ENCODE results near the gene GPALPP1.
"Not testable (repeated sequence)": the region's sequence is repeated elsewhere in the genome, so short reads cannot be mapped to it uniquely, and the experiment has no call there.

GPALPP1 gene

GRCh38 chr13:45007225-45007624 lies 17.9 kb downstream of the GPALPP1 start:
- DNase-seq = no peak

DNA sequence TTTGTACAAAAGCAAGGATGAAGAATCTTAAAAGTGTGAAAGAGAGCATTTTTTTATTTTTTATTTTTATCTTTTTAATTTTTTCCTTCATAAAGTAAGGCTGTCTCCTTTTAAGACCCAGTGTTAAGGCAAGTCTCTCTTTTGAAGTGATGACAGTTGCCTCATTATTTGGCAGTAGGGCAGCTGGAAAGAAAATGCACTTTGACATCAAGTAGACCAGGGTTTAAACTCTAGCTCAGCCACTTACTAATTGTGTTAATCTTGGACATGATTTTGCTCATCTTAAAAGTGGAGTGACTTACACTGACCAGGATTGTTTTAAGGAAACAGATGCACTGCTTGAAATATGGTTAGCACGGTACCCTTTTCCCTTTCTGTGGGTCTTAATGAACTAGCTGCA lies 18.5 kb downstream of the GPALPP1 start:
- no peak for DNase-seq

DNA sequence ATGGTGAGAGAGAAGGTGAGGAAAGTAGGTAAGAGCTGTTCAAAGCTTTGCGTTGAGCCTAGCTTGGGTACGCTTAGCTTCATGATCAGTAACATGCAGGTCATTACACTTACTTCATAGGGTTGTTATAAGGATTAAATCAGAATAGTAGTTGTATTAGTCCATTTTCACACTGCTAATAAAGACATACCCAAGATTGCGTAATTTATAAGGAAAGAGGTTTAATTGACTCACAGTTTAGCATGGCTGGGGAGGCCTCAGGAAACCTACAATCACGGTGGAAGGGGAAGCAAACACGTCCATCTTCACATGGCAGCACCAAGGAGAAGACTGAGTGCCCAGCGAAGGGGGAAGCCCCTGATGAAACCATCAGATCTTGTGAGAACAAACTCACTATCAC lies 21.9 kb downstream of the GPALPP1 start:
- no peak for DNase-seq

DNA sequence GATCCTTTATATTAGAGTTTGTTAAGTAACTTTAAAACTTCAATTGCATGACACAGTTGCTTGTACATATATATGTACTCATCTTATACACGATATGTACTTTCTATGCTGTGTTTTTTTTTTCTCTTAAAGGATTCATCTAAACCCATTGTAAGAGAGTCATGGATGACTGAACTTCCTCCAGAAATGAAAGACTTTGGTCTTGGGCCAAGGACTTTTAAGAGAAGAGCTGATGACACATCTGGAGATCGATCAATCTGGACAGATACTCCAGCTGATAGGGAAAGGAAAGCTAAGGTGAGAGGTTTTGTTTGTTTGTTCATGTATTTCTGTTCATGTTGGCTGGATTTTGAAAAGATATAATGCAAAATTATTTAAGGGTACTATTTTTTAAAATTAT lies 26.0 kb downstream of the GPALPP1 start:
- peak; percentile 1 for DNase-seq

DNA sequence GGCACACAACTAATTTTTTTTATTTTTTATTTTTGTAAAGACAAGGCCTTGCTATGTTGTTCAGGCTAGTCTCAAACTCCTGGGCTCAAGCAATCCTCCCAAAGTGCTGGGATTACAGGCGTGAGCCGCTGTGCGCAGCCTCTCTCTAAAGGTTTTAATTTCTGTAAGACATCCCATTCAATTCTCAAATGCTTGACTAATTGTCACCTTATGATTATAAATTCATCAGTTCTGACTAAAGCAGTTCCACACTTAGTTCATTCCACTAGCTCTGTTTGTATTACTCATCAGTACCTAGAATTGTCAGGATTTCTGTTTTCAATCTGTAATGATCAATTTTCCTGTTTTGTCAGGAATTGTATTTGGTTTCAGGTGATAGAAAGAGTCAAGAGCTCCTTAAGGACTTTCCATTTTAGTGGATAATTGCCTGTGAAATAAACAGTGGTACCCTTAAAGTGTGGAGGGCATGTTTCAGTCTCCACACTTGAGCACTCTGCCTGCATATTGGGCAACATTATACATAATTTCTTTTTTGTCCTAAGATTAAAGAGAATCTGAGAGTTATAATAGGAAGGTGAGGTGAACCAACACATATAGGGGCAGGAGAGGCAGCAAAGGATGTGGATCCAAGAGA lies 27.6 kb downstream of the GPALPP1 start:
- no peak for DNase-seq

GRCh38 chr13:45019981-45020380 lies 30.6 kb downstream of the GPALPP1 start:
- DNase-seq = not testable (repeated sequence)

DNA sequence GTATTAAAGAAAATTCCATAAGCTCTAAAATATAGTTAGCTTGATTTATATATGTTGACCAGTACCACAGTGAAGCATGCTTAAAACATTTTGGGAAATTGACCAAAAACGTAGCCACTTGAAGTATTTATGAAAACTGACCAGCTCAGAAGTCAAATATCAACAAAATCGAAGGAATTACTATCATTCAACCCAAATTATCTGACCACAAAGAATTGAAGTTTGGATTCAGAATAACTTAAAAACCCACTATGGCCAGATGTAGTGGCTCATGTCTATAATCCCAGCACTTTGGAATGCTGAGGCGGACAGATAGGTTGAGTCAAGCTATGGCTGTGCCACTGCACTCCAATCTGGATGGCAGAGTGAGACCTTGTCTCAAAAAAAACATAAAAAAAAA lies 31.9 kb downstream of the GPALPP1 start:
- no peak for DNase-seq

GRCh38 chr13:45024847-45025246 lies 35.5 kb downstream of the GPALPP1 start:
- DNase-seq = no peak

GRCh38 chr13:45034342-45034741 lies 45.0 kb downstream of the GPALPP1 start:
- no peak for DNase-seq

- no peak for DNase-seq
Observed at GRCh38 chr13:45036206-45036605, 46.9 kb downstream of the GPALPP1 start.

DNA sequence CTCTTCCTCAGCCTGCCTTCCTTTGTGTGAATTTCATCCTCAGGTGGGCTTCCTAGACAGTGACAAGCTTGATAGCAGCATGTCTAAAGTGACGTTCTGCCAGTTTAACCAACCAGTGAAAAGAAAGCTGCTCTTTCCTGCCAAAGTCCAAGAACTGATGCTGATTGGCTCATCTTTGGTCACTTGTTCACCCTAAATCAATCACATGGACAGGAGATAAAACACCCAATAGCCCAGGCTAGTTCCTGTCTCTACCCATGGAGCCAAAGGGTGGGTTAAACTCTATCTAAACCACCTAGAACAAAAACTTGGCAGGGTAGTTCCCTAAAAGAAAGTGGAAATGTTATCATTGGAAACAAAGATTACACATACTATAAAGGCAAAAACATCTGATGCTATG lies 50.8 kb downstream of the GPALPP1 start:
- no peak for DNase-seq

GRCh38 chr13:45040622-45041021 lies 51.3 kb downstream of the GPALPP1 start:
- DNase-seq = no peak

DNA sequence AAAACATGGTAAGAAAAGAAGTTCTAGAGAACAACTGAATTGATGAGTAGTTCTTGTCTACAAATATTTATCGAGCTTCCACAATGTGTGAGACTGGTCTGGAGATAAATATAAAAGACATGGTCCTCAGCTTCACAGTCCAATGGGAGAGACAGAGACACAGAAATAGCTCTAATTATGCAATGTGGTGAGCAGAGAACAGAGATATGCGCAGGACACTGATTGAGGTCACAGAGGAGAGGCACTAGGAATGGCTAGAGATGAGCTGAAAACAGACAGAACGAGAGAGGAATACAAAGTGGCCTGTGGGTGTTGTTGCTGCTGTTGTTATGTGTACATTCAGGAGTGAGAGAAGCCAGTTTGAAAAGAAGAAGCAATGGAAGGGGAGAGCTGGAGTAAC lies 53.2 kb downstream of the GPALPP1 start:
- no peak for DNase-seq

DNA sequence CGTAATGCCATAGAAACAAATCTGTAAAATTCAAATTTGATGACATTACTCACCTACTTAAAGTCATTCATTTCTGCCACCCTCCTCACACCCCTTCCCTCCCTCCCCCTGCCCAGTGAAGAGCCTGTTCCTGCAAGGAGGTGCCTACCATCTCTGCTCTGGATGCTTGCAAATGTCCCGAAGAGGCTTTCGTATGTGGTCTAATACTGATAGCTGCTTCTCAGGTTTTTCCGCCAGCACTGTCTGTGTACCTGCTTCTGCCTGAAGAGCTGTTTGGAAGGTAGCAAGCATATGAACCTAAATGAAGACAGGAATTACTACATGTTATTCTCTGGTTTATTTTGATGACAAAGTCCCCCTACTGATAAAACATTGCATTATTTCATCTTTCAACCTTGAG lies 57.1 kb downstream of the GPALPP1 start:
- DNase-seq = no peak

DNA sequence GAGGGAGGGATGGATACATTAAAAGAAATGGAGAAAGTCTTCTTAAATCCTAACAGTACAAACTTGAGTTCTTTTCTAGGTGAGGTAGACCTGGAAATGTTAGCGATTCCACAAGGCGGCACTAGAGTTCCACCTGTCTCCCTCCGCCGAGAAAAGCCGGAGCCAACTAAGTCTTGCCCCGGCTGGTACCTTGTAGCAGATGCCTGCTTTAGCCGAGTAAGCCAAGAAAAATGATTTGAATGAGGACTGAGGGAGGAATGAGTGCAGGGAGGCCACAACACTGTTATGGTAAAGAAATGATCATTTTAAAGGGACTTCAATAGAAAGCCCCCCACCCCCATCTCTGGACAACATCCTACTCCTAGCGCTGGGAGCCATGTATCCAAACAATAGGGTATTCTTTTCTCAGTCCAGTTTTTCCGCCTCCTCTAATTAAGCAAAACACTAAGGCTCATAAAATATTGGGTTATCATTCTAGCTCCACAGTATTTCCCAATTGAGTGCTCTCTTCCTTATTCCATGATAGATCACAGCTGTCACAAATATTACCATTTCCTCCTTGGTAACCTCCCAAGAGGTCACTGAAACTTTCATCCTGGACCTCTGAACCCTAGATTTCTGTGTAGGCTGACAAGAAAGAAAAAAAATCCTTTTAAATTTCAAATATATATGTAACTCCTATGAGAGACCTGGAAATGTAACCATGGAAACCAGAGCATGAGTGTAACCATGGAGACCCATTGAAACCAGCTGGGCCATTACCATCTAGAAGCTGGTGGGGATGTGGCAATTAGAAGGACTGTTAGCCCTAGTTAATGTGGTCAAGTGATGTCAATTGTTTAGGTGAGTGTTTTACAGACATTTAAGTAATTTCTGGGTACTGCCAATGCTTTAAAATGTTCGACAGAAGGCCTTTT lies 58.3 kb downstream of the GPALPP1 start:
- DNase-seq = peak; percentile 73

- DNase-seq = no peak
Observed at GRCh38 chr13:45048890-45049407, 59.6 kb downstream of the GPALPP1 start.

DNA sequence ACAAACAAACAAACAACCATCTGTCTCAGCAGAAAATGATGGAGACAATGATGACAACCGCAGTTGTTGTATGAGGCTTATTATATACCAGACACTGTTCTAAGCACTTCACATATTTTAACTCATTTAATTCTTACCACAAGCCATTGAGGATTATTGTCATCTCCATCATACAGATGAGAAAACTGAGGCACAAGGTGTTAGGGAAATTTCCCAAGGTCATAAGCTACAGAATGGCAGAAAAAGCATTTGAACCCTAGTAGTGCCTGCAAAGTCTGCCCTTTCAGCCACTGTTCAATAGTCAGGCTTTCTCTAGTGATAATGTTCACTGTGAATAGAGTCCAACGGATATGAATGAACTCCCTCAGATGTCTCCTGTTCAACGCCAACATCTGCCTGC lies 60.1 kb downstream of the GPALPP1 start:
- DNase-seq = no peak

GRCh38 chr13:45051315-45051714 lies 62.0 kb downstream of the GPALPP1 start:
- DNase-seq = no peak

- DNase-seq = no peak
Observed at GRCh38 chr13:45055198-45055901, 66.0 kb downstream of the GPALPP1 start.

DNA sequence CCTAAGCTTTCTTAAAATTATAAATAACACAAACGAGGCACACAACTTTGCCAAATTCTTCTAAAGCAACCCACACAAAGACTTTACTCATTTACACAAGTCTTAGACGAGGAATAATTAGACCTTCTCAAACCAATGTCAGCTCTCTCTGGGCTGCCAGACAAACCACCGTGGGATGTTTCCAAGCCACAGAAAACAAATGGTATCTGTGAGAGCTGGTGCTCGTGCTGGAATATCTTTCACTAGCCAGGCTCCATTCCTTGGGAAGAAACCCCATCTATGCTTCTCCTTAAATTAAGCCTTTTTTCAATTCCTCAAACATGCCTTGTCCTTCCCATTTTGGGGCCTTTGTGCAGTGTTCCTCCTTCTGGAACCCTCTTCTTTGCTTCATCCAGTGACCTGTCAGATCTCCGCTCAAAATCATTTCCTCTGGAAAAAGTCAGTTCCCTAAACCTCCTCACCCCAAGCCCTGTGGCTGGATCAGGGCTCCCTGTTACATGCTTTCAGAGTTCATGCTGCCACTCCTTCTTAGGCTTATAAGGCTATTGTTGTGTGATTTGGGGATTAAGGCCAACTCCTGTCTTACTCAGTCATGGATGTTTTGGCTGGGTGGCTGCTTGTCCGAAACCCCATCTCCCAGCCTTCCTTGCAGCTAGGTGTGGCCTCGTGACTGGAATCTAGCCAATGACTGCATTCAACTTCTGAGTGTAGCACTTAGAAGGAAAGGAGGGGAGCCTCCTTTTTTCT lies 66.7 kb downstream of the GPALPP1 start:
- no peak for DNase-seq

GRCh38 chr13:45060062-45060461 lies 70.7 kb downstream of the GPALPP1 start:
- DNase-seq = no peak

DNA sequence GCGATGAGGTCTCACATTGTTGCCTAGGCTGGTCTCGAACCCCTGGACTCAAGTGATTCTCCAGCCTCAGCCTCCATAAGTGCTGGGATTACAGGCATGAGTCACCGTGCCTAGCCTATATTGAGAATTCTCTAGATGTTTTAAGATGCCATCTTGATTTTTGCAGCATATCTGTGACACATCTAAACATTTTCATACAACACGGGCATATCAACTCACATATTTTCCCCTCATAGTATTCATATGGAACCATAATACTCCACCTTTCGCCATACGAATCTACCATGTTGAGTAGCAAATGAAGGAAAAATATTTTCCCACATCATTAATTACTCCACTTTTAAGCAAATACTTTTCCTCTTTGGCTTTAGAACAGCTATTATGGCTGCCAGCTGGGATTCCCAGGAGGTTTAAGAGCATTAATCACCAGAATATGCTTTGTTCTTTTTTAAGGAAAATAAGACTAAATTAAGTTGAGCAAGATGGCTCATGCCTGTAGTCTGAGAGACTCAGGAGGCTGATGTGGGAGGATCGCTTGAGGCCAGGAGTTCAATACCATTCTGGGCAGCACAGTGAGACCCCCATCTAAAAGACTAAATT lies 74.0 kb downstream of the GPALPP1 start:
- DNase-seq = no peak

All from NCI-H1092 treated with DMSO at 0.1 percent for 48 hours (cell line).